CD14-positive monocyte (primary cell): Measurements from ENCODE around the gene AARSD1. TPM values are rescaled to one million over a fixed set of nuclear protein-coding genes. Genes with fewer than 3 reads are reported as not detected.
"Not testable (repeated sequence)": the region's sequence is repeated elsewhere in the genome, so short reads cannot be mapped to it uniquely, and the experiment has no call there.

ENCODE experiments used
- DNase-seq, 3 donors: peaks; one replicate each; pipeline ENCODE4 v3.0.0-alpha.2; 2011 to 2022
- H2AFZ ChIP-seq: 2 replicates; pipeline ENCODE4 v1.6.0; 2012; ENCODE audit warnings: mild to moderate bottlenecking, low read depth, low read length, inconsistent platforms; ENCODE audit not compliant: insufficient read depth, poor library complexity, severe bottlenecking
- H3K27ac ChIP-seq, 2 donors: 1 replicate in 1 of 2; 2 replicates in 1 of 2; pipeline ENCODE4 v1.5.1; 2012 to 2013; ENCODE audit warnings: low read length in 2 of 2, control low read depth in 1 of 2, inconsistent platforms in 1 of 2, low read depth in 1 of 2, mild to moderate bottlenecking in 1 of 2
- H3K27me3 ChIP-seq, 2 donors: one replicate each; pipeline versions ENCODE4 v1.6.0 to v1.6.1; 2011 to 2013; ENCODE audit warnings: low read length in 2 of 2; ENCODE audit not compliant: control insufficient read depth in 2 of 2, insufficient read depth in 2 of 2
- H3K36me3 ChIP-seq, 2 donors: replicated peaks in 1 of 2; 1 replicate in 1 of 2; 2 replicates in 1 of 2; pipeline versions ENCODE4 v1.5.1 to v1.6.1; 2012 to 2013; ENCODE audit warnings: low read length in 2 of 2, control low read depth in 1 of 2, inconsistent platforms in 1 of 2, mild to moderate bottlenecking in 1 of 2; ENCODE audit not compliant: insufficient read depth in 2 of 2, control insufficient read depth in 1 of 2
- H3K4me1 ChIP-seq, 2 donors: 1 replicate in 1 of 2; 2 replicates in 1 of 2; pipeline versions ENCODE4 v1.5.1 to v1.6.1; 2012 to 2013; ENCODE audit warnings: low read length in 2 of 2, control low read depth in 1 of 2, inconsistent platforms in 1 of 2, mild to moderate bottlenecking in 1 of 2, moderate library complexity in 1 of 2; ENCODE audit not compliant: insufficient read depth in 2 of 2, control insufficient read depth in 1 of 2
- H3K4me2 ChIP-seq: replicated peaks from 2 replicates; pipeline ENCODE3; 2012; ENCODE audit warnings: low read length, moderate library complexity, mild to moderate bottlenecking; ENCODE audit not compliant: poor library complexity, severe bottlenecking; ENCODE audit errors: extremely low read depth
- H3K4me3 ChIP-seq, 3 experiments: fragments of 200-600 bp in 1 of 3; sonication (generic) in 1 of 3; replicated peaks in 1 of 3; 1 replicate in 2 of 3; 2 replicates in 1 of 3; pipeline ENCODE4 v1.5.1; 2011 to 2013; ENCODE audit warnings: low read length in 3 of 3, mild to moderate bottlenecking in 3 of 3, control low read depth in 2 of 3, low read depth in 2 of 3, inconsistent platforms in 1 of 3, moderate library complexity in 1 of 3
- H3K79me2 ChIP-seq: 2 replicates; pipeline ENCODE4 v1.6.0; 2012; ENCODE audit warnings: mild to moderate bottlenecking, control low read depth, inconsistent platforms, low read length, moderate library complexity; ENCODE audit not compliant: insufficient read depth
- H3K9ac ChIP-seq: 2 replicates; pipeline ENCODE4 v1.6.0; 2017; ENCODE audit warnings: low read length, mild to moderate bottlenecking; ENCODE audit not compliant: insufficient read depth, poor library complexity, severe bottlenecking
- H3K9me3 ChIP-seq, 2 donors: replicated peaks in 1 of 2; 1 replicate in 1 of 2; 2 replicates in 1 of 2; pipeline versions ENCODE4 v1.5.1 to v1.6.1; 2012 to 2013; ENCODE audit warnings: low read length in 2 of 2, control low read depth in 1 of 2; ENCODE audit not compliant: control insufficient read depth in 1 of 2, insufficient read depth in 1 of 2
- H4K20me1 ChIP-seq: 2 replicates; pipeline ENCODE4 v1.6.0; 2012; ENCODE audit warnings: mild to moderate bottlenecking, low read length, control low read depth, moderate library complexity; ENCODE audit not compliant: insufficient read depth
- H3K27ac Mint-ChIP-seq, 7 donors: one replicate each; pipeline ENCODE4 v1.8.0; 2020; ENCODE audit warnings: mild to moderate bottlenecking in 7 of 7, mixed read lengths in 7 of 7, moderate library complexity in 6 of 7, inconsistent platforms in 2 of 7
- H3K27me3 Mint-ChIP-seq, 3 donors: one replicate each; pipeline ENCODE4 v1.8.0; 2021 to 2022; ENCODE audit warnings: low read depth in 3 of 3, mild to moderate bottlenecking in 3 of 3, mixed read lengths in 3 of 3, moderate library complexity in 3 of 3, inconsistent platforms in 1 of 3
- H3K36me3 Mint-ChIP-seq, 2 donors: one replicate each; pipeline ENCODE4 v1.8.0; 2020; ENCODE audit warnings: mixed read lengths in 2 of 2, inconsistent platforms in 1 of 2, mild to moderate bottlenecking in 1 of 2
- H3K4me1 Mint-ChIP-seq: one replicate; pipeline ENCODE4 v1.8.0; 2020; ENCODE audit warnings: mild to moderate bottlenecking, mixed read lengths
- H3K4me3 Mint-ChIP-seq, 2 donors: one replicate each; pipeline ENCODE4 v1.8.0; 2020; ENCODE audit warnings: mild to moderate bottlenecking in 2 of 2, mixed read lengths in 2 of 2, moderate library complexity in 1 of 2
- H3K9me3 Mint-ChIP-seq, 7 donors: one replicate each; pipeline ENCODE4 v1.8.0; 2020 to 2022; ENCODE audit warnings: mixed read lengths in 7 of 7, mild to moderate bottlenecking in 6 of 7, moderate library complexity in 6 of 7, inconsistent platforms in 2 of 7
- WGBS: methylation state at CpG from one replicate; pipeline ENCODE4 v1.1.5; 2013; ENCODE audit warnings: missing lambda C conversion rate; ENCODE audit not compliant: insufficient coverage; 5-methylcytosine and 5-hydroxymethylcytosine counted together
- intact Hi-C, 2 donors: fragments of 100-400 bp; cut with micrococcal nuclease; formaldehyde crosslinking; loops; one replicate each; pipeline versions ENCODE4 v1.15.0 to v1.15.1; 2023
- polyA plus RNA-seq, 3 donors: library from polyadenylated mRNA; depleted of rRNA in 1 of 3; unstranded in 2 of 3; stranded (reverse) in 1 of 3; fragments of 300-500 nt in 2 of 3; fragments of >200 nt in 1 of 3; fragmentation: Illumina TruSeq in 2 of 3; gene quantifications; 1 replicate in 2 of 3; 2 replicates in 1 of 3; pipeline ENCODE4 v1.2.3, GENCODE V29; 2012 to 2021
- TF ChIP-seq, protein P1 (sequence below): fragments of 200-600 bp; IDR thresholded peaks from one replicate; pipeline ENCODE4 v1.8.0; 2022; ENCODE audit warnings: antibody characterized with exemption, mild to moderate bottlenecking

AARSD1 gene
- polyA plus RNA-seq, 3 donors = 14.4 to 31.8 (median 17.4) TPM

- 92% methylated on average over 2 of the region's 6 CpGs for WGBS
- H2AFZ ChIP-seq, H3K79me2 ChIP-seq, H3K36me3 Mint-ChIP-seq, H3K36me3 ChIP-seq, H4K20me1 ChIP-seq, H3K9me3 Mint-ChIP-seq, H3K4me1 ChIP-seq, H3K4me2 ChIP-seq, H3K27ac ChIP-seq, intact Hi-C loops, H3K9me3 ChIP-seq, H3K4me3 ChIP-seq, H3K27ac Mint-ChIP-seq, H3K27me3 ChIP-seq, H3K4me1 Mint-ChIP-seq, H3K9ac ChIP-seq, H3K4me3 Mint-ChIP-seq, DNase-seq, H3K27me3 Mint-ChIP-seq: not testable (repeated sequence)
Measured at GRCh38 chr17:42915288-42915687, 49.0 kb downstream of the AARSD1 start.

- H3K4me2 ChIP-seq = no peak overlapping the region
- H3K4me3 Mint-ChIP-seq = no peak overlapping the region
- H3K4me1 Mint-ChIP-seq = peaks cover 5% of the 10 kb centered on the region
- intact Hi-C loops = no loop called here
- H3K36me3 Mint-ChIP-seq = no peaks in the 10 kb centered on the region
- no peaks in the 10 kb centered on the region for H3K79me2 ChIP-seq
- WGBS = 100% methylated on average over 1 of the region's 3 CpGs
- H3K4me3 ChIP-seq = no peak overlapping the region
- H3K27me3 ChIP-seq = no peaks in the 10 kb centered on the region
- DNase-seq = no peak
- peaks cover 0 to 4% (median 0%) of the 10 kb centered on the region in 7 donors for H3K9me3 Mint-ChIP-seq
- TF ChIP-seq, protein P1, sequence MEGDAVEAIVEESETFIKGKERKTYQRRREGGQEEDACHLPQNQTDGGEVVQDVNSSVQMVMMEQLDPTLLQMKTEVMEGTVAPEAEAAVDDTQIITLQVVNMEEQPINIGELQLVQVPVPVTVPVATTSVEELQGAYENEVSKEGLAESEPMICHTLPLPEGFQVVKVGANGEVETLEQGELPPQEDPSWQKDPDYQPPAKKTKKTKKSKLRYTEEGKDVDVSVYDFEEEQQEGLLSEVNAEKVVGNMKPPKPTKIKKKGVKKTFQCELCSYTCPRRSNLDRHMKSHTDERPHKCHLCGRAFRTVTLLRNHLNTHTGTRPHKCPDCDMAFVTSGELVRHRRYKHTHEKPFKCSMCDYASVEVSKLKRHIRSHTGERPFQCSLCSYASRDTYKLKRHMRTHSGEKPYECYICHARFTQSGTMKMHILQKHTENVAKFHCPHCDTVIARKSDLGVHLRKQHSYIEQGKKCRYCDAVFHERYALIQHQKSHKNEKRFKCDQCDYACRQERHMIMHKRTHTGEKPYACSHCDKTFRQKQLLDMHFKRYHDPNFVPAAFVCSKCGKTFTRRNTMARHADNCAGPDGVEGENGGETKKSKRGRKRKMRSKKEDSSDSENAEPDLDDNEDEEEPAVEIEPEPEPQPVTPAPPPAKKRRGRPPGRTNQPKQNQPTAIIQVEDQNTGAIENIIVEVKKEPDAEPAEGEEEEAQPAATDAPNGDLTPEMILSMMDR = no peak
- no peak overlapping the region for H3K9ac ChIP-seq
- no peak overlapping the region for H3K27ac Mint-ChIP-seq
- H4K20me1 ChIP-seq = no peaks in the 10 kb centered on the region
- H3K27ac ChIP-seq = no peak overlapping the region
- no peaks in the 10 kb centered on the region for H3K9me3 ChIP-seq
- H2AFZ ChIP-seq = no peak overlapping the region
- no peaks in the 10 kb centered on the region for H3K4me1 ChIP-seq
- no peaks in the 10 kb centered on the region for H3K36me3 ChIP-seq
- H3K27me3 Mint-ChIP-seq = peaks cover 0 to 5% (median 2%) of the 10 kb centered on the region in 3 donors
Measured at GRCh38 chr17:42913981-42914617, 50.2 kb downstream of the AARSD1 start.
